DMS153 treated with DMSO at 0.1 percent for 48 hours (cell line): ENCODE data around the gene TLE2.

ENCODE experiments used
- DNase-seq: peaks from one replicate; lab custom pipeline; 2025; ENCODE audit not compliant: unreplicated experiment; lab: John Stamatoyannopoulos, UW

TLE2 gene

DNA sequence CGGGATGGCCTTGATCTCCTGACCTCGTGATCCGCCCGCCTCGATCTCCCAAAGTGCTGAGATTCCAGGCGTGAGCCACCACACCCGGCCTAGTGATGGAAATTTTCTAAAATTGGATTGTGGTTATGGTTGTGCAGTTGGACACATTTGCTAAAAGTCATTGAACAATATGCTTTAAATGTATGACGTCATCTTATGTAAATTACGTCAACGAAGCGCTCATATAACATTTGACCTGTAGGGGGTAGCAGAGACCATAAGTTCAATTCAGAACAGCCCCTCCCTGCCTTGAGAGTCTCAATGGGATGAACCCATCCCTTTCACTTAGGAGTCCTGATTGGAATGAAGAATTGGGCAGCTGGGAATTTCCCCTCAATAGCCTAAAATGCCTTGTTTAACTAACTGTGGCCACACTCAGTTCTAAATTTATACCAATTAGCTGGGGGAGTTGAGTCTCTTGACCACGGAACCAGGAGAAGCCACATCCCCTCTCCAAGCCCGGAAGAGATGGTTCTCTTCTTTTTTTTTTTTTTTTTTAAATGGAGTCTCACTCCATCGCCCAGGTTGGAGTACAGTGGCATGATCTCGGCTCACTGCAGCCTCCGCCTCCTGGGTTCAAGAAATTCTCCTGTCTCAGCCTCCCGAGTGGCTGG lies 66.9 kb downstream of the TLE2 start:
- peak; percentile 61 for DNase-seq

DNA sequence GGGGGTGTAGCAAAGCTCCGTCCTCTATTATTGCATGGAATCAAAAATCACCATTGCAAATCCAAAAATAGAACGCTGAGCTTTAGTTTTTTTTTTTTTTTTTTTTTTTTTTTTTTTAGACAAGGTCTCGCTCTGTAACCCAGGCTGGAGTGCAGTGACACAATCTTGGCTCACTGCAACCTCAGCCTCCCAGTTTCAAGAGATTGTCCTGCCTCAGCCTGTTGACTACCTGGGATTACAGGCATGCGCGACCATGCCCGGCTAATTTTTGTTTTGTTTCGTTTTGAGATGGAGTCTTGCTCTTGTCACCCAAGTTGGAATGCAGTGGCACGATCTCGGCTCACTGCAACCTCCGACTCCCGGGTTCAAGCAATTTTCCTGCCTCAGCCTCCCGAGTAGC lies 69.0 kb downstream of the TLE2 start:
- no peak for DNase-seq

DNA sequence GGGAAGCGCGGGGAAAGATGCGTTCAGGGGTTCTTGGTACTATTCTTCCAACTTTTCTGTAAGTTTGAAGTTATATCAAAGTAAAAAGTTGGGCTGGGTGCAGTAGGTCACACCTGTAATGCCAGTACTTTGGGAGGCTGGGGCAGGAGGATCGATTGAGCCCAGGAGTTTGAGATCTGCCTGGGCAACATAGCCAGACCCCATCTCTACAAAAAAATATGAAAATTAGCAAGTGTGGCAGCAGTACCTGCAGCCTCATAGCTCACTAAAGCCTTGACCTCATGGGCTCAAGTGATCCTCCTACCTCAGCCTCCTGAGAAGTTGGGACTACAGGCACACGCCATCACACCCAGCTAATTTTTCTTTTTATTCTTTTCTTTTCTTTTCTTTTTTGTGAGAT lies 71.9 kb downstream of the TLE2 start:
- no peak for DNase-seq

DNA sequence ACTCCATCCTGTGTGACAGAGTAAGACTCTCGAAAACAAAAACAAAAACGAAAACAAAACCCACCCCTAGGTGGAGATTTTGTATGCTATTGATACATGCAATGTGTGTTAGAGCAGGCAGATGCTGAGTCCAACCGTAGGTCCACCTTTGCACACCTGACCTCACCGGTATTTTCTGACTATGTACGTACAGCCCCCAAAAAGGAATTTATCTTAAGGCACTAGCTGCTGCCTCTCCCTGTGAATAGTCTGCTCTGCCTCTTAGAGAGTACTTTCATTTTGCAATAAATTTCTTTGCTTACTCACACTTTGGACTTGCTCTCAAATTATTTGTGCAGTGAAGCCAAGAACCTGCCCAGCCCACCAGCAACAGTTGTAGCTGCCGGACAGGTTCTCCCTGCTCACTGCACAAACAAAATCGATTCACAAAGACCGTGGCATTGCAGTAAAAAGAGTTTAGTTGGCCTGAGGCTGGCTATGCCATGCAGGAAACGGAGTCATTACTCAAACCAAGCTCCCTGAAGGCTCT lies 76.1 kb downstream of the TLE2 start:
- peak; percentile 68 for DNase-seq

DNA sequence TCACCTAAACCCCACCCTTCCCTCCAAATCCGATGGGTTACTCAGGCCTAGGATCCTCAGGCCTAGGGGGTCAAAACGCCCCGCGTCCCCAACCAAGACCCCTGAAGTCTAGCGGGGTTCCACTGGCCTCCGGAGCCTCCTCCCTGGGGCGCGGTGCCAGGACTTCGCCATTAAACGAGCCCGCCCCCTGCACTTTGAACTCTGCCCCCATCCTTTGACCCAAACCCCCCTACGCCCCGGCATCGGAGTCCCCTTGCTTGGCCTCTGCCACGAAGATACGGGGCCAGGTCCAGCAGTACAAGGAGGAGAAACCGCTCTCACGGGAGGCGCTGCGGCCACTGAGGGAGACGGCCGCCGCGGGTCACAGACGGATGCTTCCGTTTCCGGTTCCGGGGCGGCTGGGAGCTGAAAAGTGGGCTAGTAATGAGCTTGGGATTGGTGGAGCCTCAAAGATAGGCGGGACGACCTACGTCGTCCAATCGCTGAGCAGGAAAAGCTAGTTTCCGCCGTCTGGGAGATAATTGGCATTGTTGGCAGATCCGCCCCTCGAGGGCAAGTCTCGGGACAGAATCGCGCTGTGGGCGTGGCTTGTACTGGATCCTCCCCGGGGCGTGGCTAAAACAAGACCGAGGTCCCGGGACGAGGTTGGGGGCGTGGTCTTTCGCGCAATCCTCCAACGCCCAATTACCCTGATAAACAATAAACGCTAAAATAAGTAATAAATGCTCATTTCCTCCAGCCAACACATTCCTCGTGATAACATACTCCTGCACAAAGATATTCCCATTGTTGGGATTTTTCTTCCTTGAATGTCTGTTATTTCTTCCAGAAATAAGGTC lies 78.6 kb downstream of the TLE2 start:
- DNase-seq, result peak; percentile 99

DNA sequence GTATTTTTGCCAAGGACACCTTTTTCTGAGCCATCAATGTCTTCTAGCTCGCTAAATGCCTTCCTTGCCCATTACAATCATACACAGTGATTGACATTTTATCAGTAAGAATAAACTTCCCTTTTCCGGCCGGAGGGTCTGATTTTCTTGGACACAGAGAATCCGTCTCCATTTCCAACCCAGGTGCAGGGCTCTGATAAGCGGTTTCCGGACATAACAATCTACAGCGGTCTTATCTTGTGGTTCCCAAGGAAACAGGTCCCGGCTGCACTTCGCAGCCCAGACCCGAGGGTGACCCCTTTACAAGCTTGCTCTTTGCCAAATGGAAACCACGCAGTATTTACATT lies 79.2 kb downstream of the TLE2 start:
- DNase-seq, result no peak
